NCI-H2107 (cell line): ENCODE results near the gene CALML5.

ENCODE experiments used
- DNase-seq: peaks from one replicate; lab custom pipeline; 2025; lab: John Stamatoyannopoulos, UW

The CALML5 gene

GRCh38 chr10:5515948-5516761 is 16.8 kb upstream of the CALML5 start:
- DNase-seq, result no peak

GRCh38 chr10:5514226-5514850 is 15.0 kb upstream of the CALML5 start:
- no peak for DNase-seq

GRCh38 chr10:5512881-5513612 is 13.7 kb upstream of the CALML5 start:
- DNase-seq, result no peak

- DNase-seq, result no peak
These were observed 13.0 kb upstream of the CALML5 start for GRCh38 chr10:5512331-5512730.

GRCh38 chr10:5511885-5512280 is 12.5 kb upstream of the CALML5 start:
- no peak for DNase-seq

GRCh38 chr10:5511231-5511884 is 12.0 kb upstream of the CALML5 start:
- DNase-seq, result no peak

DNA sequence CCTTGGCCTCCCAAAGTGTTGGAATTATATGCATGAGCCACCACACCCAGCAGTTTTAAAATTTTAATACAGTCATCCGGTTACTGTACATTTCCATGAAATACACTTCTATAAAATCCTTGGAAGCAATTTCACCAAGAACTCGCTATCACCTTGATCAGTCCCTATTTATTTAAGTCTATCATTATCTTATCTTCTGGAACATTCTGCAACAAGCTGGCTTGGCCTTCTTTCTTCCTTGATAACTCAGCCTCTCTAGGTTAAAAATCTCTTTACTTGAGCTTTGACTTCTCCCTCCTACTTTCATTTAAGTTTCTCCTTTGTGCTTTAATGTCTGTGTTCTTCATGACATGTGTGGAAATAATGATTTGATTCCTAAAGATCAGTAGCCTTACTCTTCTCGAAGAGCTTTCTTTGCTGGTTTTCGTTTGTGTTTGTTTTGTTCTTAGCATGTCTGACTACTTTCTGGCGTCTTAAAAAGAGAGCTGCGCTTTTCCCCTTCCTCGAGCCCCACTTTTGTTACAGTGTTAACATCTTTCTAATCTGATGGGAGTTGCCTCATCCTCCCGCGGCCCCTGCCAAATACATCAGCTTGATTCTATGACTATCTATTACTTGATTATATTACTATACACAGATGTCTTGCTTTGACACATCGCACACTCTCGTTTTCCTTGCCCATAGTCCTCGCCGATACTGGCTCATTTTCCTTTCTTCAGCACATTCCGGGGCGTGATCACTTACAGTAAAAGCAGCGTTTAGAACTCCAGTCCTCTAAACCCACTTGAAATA is 11.1 kb upstream of the CALML5 start:
- no peak for DNase-seq

GRCh38 chr10:5509691-5510090 is 10.3 kb upstream of the CALML5 start:
- no peak for DNase-seq

DNA sequence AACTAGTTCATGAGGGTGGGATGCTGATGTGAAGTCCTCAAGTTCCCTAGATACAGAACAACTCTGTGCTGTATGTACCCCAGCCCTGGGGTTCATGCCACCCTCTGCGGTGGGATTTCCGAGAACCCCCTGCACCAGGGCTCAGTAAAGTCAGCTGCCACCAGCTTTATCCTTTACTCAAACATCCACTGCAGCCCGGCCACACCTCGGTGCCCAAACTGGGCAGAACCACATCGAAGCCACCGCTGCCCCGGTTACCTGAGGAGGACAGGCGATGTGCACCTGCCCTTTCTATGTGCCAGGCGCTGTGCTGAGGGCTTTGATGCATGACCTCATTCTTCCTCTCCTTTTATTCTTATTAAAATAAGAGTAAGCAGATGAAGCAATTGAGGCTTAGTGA is 9.9 kb upstream of the CALML5 start:
- no peak for DNase-seq

DNA sequence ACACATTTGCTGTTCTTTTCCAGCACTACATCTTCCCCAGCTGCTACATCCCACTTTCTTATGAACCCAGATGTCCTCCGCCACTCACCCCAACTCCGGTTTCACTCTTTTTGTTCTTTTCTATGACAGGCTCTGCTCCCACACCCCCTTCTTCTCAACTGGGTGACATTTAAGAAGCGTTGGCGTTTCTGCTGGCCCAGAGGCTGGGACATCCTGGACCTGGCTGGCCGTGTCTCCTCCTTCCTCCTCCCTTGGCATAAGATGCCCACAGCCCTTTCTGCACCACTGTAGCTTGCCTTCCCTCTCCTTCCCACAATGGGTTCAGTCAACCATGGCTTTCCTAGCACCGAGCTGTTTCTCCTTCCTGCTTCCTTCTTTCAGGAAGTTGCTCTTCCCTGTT is 9.4 kb upstream of the CALML5 start:
- DNase-seq, result no peak

DNA sequence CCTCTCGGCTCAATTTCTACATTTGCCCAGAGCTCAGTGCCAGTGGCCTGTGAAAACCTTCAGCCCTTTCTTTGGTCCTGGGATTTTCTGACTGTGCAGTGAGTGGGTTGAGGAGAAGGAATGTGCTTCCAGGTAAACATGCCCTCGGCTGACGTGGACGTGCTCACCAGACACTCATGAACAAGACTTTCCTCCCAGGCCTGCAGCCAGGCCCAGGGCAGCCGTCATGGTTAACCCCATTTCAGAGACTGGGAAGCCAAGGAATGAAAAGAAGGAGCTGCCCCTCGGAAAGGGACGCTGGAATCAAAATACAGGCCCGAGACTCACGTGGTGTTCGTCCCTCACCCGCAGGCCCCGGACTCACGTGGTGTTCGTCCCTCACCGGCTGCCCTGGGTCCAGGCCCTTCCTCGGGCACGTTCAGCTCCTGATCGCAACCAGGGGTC is 8.8 kb upstream of the CALML5 start:
- DNase-seq, result no peak

DNA sequence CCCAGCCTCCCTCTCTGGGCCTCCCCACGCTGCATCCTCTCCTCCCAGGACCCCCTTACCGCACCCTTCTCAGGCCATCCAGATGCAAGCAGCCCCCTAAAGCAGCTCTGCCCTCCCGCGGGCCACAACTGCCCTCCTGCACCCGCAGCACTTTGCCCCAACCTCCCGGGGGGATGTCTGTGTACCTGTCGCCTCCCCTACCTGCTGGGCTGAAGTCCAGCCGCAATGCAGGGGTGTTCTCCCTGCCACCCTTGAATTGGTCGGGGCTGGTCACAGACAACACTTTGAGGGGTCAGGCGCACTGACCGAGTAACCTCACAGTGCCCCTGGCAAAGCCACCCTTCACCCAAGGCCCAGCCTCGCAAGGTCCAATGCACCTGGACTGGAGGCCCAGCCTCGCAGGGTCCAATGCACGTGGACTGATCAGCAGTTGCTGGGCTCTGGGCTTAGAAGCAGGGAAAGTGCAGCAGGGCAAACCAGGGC is 8.3 kb upstream of the CALML5 start:
- no peak for DNase-seq

DNA sequence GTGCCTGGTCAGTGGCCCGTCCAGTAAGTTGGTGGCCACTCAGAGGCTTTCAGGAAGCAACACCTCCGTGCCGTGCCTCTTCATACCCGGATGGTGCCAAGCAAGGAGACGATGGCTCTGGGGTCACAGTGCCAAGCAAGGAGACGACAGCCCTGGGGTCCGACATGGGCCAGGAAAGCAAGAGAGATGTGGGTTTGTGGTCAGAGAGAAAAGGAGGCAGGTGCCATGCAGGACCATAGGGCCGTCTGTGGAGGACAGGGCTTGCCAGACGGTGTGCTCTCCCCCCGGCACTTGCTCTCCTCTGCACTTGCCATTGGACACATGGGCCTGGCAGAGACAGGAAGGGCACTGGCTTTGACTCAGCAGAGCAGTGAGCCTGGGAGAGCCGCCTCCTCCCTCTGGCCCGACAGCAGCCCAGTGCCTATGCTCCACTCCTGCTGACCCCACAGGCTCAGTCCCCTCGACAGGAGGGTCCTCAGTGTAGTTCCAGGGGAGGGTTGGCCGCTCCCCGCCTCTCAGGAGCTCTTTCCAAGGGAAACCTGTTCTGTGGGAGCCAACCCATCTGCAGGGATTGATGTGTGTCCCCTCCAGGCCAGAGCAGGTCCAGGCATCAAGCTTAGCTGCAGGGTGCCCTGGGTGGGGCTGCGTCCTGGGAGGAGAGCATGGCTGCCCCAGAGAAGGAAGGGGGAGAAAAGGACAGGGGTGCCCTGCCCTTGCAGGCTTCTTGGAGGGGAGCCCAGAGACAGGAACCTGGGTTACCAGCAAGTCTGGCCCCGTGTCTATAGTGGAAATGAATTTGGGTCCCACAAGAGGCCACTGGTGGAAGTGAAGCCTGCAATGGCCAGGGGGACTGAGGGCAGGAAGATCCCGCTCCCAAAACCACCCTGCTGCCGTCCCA is 7.6 kb upstream of the CALML5 start:
- DNase-seq, result no peak

DNA sequence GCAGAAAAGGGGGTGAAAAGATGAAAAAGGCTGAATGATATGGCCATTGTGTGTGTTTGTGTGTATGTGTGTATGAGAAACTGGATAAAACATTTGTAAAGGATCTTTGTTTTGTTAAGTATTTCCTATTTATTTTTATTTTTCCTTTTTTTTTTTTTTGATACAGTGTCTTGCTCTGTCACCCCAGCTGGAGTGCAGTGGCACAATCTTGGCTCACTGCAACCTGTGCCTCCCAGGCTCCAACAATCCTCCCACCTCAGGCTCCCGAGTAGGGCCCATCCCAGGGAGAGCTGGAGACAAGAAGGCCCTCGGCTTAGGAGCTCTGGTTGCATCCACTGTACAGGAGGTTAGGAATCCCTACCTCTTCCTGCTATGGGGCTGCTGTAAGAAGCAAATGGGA is 6.9 kb upstream of the CALML5 start:
- DNase-seq, result no peak

DNA sequence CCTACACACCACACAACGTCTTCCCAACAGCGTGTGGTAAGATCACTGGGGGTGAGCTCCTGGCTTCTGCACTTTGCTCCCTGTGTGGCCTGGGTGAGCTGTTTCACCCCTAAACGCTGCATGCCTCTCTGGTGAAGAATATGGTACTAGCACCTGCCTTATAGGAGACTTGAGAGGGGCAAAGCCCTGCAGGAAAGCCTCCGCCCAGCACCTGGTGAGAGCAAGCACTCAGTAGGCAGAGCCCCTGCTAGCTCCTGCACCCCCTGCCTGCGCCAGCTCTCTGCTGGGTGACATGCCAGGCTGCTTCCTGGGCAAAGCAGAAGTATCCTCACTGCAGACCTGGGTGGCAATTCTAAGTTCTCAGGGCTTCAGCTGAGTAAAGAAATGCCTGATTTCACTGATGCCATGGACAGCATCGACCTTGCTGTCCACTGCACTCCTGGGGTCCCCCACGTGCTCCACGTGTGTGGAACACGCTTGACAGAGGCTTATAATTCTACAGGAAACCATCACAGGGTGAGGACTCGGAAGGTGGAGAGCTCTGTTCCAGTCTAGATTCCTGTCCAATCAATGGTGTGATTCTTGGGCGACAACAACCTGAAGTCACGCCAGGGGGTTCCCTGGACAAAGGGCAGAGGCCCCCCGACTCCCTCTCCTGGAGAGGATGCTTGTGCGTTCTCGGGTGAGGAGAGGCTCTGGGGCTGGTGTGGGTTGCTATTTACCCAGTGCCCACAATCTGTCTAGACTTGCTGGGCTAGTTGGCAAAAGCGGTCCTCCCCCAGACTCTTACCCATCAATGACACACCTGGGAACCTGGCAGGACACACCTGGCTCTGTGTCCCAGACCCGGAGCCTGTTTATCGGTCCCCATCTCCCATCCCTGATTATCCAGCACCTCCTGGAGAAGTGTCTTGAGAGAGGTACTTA is 5.0 kb upstream of the CALML5 start:
- DNase-seq, result no peak

DNA sequence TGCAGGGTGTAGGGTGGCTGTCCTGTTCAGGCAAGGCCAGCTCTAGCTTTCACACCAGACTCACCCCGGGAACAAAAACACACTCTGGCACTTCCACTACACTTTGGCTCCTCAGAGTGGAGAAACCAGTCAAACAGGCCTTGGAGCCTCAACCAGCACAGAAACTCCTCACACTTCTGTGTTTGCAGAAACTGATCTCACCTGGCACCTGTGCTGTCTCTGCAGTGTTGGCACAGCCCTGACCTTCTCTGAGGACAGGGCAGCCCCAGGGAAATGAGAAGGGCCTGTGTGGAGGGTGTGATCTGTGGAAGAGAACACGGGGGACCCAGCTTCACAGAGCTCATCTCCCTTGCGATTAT is 4.1 kb upstream of the CALML5 start:
- no peak for DNase-seq

DNA sequence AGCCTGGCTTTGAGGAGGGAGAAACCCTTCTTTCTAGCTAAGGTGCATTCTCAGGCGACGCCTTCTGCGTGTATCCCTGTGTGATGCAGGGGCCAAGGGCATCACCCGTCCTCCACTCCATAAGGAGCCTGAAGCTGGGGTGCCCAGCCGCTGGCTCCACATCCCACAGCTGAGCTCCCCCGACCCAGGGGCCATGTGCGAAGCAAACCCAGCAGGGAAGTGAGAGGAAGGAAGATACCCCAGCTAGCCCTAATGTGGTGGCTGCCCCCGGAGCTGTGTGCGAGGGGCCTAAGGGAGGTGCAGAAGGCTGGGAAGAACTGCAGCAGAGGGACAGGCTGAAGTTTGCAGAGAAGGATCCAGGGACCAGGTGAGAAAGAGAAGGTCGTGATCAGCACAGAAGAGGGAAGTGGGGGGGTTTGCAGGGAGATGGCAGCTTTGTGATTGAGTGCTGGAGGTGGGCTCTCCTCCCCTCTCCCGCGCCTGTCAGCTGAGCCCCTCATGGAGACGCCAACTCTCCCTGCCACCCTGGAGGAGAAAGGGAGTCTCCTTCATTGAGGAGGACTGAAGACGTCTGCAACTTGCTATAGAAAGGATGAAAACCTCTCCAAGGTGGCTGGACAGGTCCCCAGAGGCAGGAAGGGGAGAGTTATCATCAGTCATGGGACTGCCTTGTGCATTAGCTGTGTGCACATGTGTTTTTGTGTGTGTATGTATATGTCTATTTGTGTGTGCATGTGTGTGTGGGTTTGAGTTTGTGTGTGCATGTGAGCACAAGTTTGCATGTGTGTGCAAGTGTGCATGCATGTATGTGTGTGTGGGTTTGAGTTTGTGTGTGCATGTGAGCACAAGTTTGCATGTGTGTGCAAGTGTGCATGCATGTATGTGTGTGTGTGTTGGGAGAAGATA is 3.5 kb upstream of the CALML5 start:
- DNase-seq, result no peak

GRCh38 chr10:5502061-5502521 is 2.7 kb upstream of the CALML5 start:
- DNase-seq, result no peak
